SIG-M5 treated with dmso at 0.1 percent for 504 hours (cell line): Measurements from ENCODE around the gene VIT.
A peak's percentile ranks its signal among the peaks of the same experiment; 100 is the strongest.
"Not testable (repeated sequence)": the region's sequence is repeated elsewhere in the genome, so short reads cannot be mapped to it uniquely, and the experiment has no call there.

Experiments
- DNase-seq: peaks from one replicate; lab custom pipeline; 2025; ENCODE audit not compliant: unreplicated experiment; lab: John Stamatoyannopoulos, UW

The VIT gene

DNA sequence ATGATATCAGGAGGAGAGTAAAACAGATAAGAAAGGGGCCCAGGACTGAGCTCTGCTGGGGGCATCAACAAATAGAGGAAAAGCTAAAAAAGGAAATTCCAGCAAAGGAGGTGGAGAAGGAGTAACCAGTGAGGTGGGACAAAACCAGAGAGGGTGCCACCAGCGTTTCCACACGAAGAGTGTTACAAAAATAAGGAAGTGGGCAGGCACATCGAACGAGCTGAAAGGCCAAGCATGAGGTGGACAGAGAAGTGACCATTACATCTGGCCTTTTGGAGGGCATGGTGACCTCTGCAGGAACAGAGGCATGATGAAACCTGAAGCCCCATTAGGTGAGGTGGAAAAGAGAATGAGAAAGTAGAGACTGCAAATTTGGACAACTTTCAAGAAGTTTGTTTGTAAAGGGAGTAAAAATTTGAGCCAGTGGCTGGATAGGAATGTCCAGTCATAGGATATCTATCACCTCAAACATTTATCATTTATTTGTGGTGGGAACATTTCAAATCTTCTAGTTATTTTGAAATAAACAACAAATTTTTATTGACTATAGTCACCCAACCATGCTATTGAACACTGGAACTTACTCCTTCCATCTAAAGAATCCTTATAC is 18.4 kb upstream of the VIT start:
- DNase-seq, result no peak

- DNase-seq, result no peak
Measured at GRCh38 chr2:36678856-36679255, 17.7 kb upstream of the VIT start.

GRCh38 chr2:36680012-36680411 is 16.5 kb upstream of the VIT start:
- no peak for DNase-seq

DNA sequence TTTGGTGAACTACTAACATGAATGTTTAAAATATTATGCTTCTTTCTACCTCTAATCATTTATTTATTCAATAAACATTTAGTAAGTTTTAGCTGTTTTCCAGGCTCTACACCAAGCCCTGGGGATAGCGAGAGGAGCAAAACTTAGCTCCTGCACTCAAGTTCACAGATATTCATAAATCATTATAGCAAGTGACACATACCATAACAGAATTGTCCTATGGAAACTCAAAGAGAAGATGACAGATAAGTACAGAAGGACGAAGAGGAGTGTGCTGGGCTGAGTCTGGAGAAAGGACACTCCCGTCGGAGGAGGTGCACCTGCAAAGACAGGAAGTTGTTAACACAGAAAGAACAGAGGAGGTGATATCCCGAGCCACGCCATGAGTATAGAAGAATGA is 13.9 kb upstream of the VIT start:
- DNase-seq, result no peak

DNA sequence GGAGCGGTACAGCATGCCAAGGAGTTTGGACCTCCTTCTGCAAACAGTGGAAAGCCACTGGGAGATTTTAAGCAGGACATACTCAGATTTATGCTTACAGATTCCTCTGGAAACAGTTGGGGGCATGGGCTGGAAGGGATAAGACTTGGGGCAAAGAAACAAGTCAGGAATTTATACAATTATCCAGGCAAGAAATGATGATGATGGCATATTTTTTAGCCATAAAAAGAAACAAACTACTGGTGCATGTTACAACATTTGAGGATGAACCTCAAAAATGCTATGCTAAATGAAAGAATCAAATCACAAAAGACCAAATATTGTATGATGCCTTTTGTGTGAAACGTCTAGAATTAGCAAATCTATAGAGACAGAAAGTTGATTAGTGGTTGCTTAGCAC is 13.5 kb upstream of the VIT start:
- DNase-seq, result no peak

DNA sequence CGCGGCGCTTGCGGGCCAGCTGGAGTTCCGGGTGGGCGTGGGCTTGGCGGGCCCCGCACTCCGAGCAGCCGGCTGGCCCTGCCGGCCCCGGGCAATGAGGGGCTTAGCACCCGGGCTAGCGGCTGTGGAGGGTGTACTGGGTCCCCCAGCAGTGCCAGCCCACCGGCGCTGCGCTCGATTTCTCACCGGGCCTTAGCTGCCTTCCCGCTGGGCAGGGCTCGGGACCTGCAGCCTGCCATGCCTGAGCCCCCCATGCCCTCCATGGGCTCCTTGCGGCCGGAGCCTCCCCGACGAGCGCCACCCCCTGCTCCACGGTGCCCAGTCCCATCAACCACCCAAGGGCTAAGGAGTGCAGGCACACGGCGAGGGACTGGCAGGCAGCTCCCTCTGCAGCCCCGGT is 8.2 kb upstream of the VIT start:
- not testable (repeated sequence) for DNase-seq

GRCh38 chr2:36689013-36689412 is 7.5 kb upstream of the VIT start:
- DNase-seq, result not testable (repeated sequence)

DNA sequence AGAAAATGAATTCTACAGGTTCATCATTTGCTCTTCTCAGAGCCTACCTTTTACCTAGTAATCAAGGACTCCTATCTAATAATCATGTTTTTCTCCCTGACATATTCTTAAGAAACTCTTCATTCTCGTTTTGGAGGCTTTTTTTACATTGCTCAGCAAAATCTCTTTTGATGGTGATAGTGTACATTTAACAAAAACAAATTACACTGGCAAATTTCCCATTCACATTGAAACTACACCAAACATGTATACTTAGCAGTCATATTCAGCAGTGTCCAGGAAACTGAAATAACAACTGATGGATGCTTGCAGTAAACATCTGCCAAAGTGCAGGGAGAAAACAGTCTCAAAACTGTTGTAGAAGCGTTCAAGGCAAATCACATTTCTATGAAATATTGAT is 4.4 kb upstream of the VIT start:
- DNase-seq, result no peak

DNA sequence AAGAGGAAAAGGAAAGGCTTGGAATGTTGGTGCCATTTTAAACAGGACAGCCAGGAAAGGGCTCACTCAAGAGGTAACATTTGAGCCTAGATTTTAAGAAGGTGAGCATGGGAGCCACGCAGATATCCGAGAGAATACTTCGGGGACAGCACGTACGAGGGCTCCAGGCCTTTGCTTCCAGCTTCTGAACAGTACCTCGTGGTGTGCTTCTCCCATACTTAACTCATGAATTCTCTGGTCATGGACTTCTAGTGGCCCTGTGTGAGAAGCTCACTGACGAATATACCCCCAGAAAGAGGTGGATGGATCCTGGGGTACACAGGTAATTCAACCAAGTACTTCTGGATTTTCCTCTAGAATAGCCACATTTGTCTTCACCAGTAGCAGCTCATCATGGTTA is 2.7 kb upstream of the VIT start:
- no peak for DNase-seq

- peak; percentile 56 for DNase-seq
Measured at GRCh38 chr2:36695746-36696415, 626 bp upstream of the VIT start.

- DNase-seq, result peak; percentile 75
Measured at GRCh38 chr2:36697424-36698066, 1.0 kb downstream of the VIT start.

GRCh38 chr2:36698993-36699392 is 2.5 kb downstream of the VIT start:
- DNase-seq, result peak; percentile 98

DNA sequence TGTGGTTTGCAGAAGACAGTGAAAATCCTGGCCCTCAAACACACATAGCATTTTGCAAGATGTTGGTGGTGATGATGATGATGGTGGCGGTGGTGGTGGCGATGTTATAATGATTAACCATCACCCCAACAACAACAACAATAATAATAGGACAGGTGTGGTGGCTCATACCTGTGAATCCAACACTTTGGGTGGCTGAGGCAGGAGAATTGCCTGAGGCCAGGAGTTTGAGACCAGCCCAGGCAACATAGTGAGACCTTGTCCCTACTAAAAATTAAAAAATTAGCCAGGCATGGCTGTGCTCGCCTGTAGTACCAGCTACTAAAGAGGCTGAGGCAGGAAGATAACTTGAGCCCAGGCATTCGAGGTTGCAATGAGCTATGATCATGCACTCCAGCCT is 3.8 kb downstream of the VIT start:
- no peak for DNase-seq

- DNase-seq, result peak; percentile 31
Measured at GRCh38 chr2:36701391-36701795, 4.9 kb downstream of the VIT start.

DNA sequence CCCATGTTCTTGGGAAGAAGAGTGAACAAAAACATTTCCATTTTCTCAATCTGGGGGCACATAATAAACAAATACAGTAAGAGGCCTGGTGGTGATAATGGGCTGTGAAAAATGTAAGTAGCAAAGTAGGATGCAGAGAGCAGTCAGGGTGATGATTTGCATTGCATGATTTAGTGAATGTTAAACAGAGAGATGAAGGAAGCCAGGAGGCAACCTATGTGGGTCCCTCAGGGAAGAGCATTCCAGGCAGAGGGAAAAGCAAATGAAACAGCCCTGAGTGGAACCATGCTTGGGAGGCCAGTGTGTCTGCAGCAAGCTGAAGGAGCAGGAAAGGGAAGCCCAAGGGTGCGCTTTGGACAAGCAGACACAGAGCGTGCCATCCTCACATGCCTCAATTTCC is 5.4 kb downstream of the VIT start:
- DNase-seq, result no peak

- no peak for DNase-seq
Measured at GRCh38 chr2:36702781-36703180, 6.3 kb downstream of the VIT start.

DNA sequence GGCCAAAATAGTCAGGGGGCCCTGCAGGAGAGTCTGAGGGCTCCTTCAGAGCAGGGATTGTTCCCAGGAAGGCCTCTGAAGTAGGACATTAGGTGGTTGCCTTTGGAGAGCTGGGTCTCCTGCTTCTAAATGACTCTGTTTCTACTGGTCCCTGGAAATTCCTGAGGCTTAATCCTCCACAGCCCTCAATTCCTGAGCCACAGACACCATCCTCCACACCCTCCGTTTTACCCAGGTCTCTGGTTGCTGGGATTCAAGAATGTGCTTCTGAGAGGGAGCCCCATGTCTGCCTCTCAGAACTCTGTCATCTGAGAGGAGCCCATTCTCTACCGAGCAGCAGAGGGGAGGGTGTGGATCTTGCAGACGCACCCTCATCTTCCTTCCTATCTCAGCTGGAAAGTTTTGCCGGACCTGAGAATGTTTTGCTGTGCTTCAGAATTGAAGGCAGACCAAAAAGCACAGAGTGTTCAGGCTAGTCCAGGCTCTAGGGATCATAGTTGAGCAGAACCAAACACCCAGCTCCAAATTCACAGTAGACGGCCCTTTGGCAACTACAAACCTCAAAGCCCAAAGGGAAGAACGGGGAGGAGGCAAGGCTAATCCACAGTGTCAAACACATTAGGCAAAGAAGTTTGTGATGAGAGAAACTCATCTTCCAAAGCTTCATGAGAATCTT is 8.1 kb downstream of the VIT start:
- DNase-seq, result no peak

DNA sequence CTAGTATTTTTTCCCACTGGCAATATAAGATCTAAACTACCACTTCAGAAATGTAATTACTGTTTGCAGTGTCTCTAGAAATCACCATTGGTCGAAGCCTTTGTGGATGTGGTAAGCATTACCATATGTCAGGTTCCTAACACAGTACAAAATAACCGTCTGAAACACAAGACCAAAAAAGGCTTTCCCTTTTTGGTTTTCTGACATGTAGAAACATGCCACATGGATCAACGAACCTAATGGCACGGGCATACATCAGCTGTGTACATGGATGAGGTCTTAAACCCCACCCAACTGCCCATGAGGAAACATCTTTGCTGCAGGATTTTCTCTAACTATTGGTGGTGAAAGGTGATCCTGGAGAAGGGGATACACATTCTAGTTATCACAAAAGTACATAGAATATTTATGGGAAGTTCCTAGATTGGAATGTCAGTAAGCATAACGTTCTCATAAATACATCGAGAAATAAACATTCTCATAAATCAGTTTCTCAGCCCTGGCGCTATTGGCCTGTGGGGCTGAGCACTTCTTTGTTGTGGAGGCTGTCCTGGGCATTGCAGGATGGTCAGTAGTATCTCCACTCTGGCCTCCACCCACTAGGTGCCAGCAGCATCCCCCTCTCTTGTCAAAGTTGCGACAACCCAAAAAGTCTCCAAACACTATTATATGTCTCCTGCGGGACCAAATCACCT is 9.0 kb downstream of the VIT start:
- no peak for DNase-seq

- peak; percentile 54 for DNase-seq
Measured at GRCh38 chr2:36706021-36706876, 9.7 kb downstream of the VIT start.

- DNase-seq, result no peak
Measured at GRCh38 chr2:36707050-36707449, 10.5 kb downstream of the VIT start.
